ENCODE data around the gene LMF1.

DNA sequence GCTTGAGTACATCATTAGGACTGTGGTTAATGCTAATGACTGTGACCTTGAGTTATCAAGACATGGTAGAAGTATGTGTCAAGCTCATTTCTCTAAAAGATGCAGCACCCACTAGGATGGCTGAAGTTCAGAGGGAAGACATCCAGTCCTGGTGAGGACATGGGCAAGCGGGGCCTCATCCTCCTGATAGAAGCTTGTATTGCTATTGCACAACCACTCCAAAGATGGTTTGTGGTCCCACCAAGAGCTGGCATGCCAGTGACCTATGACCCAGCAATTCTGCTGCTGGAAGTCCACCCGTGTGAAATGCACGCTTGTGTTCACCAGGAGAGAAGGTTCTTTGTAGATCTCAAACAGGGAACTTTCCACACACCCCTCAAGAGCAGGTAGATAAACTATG, 25.0 kb upstream of the LMF1 start:
- TF ChIP-seq CTCF (IDR thresholded peaks at IDR 0.05) = no peak
- no peak for TF ChIP-seq POLR2A (IDR thresholded peaks at IDR 0.05)
